Measurements from ENCODE around the gene PAX5. TPM values are rescaled to one million over a fixed set of nuclear protein-coding genes. Genes with fewer than 3 reads are reported as not detected.

The PAX5 gene
- total RNA-seq, 1 donor from 2014 or later = 0.25 TPM

GRCh38 chr9:36986468-36987408 lies 47.3 kb downstream of the PAX5 start:
- Histone ChIP-seq H3K4me3 (no peak overlapping the region), H3K27me3 (no peaks in the 10 kb centered on the region), H3K36me3 (no peaks in the 10 kb centered on the region), H3K9me3 (no peaks in the 10 kb centered on the region), H3K4me1 (peaks cover 5% of the 10 kb centered on the region), H3K27ac (no peak overlapping the region)
- DNase-seq (ENCODE audit: extremely low spot score in 2 of 2) = no peak
- intact Hi-C loops (cut with DNase I) = no loop called here
- TF ChIP-seq POLR2AphosphoS5 (IDR thresholded peaks at IDR 0.05; ENCODE audit: insufficient read depth in 1 of 2, low read depth in 1 of 2) (no peak), POLR2A (IDR thresholded peaks at IDR 0.05) (no peak), CTCF (IDR thresholded peaks at IDR 0.05) (no peak)

GRCh38 chr9:36985769-36986467 lies 48.1 kb downstream of the PAX5 start:
- intact Hi-C loops (cut with DNase I) = no loop called here
- TF ChIP-seq CTCF (IDR thresholded peaks at IDR 0.05) (no peak), POLR2AphosphoS5 (IDR thresholded peaks at IDR 0.05; ENCODE audit: insufficient read depth in 1 of 2, low read depth in 1 of 2) (no peak), POLR2A (IDR thresholded peaks at IDR 0.05) (no peak)
- H3K27me3 ChIP-seq = no peaks in the 10 kb centered on the region
- no peak overlapping the region for H3K27ac ChIP-seq
- no peaks in the 10 kb centered on the region for H3K36me3 ChIP-seq
- no peak for DNase-seq (ENCODE audit: extremely low spot score in 2 of 2)
- no peak overlapping the region for H3K4me3 ChIP-seq
- peaks cover 5% of the 10 kb centered on the region for H3K4me1 ChIP-seq
- no peaks in the 10 kb centered on the region for H3K9me3 ChIP-seq

- TF ChIP-seq POLR2A (IDR thresholded peaks at IDR 0.05) (no peak), POLR2AphosphoS5 (IDR thresholded peaks at IDR 0.05; ENCODE audit: insufficient read depth in 1 of 2, low read depth in 1 of 2) (no peak), CTCF (IDR thresholded peaks at IDR 0.05) (no peak)
- intact Hi-C loops (cut with DNase I) = no loop called here
- H3K9me3 ChIP-seq = no peaks in the 10 kb centered on the region
- no peak overlapping the region for H3K4me3 ChIP-seq
- H3K4me1 ChIP-seq = peaks cover 5% of the 10 kb centered on the region
- H3K27ac ChIP-seq = no peak overlapping the region
- no peak for DNase-seq (ENCODE audit: extremely low spot score in 2 of 2)
- H3K27me3 ChIP-seq = no peaks in the 10 kb centered on the region
- H3K36me3 ChIP-seq = no peaks in the 10 kb centered on the region
These were observed 48.9 kb downstream of the PAX5 start for GRCh38 chr9:36985061-36985768.

- Histone ChIP-seq H3K4me1 (no peaks in the 10 kb centered on the region), H3K27ac (no peak overlapping the region), H3K9me3 (no peaks in the 10 kb centered on the region), H3K27me3 (no peaks in the 10 kb centered on the region), H3K4me3 (no peak overlapping the region), H3K36me3 (no peaks in the 10 kb centered on the region)
- TF ChIP-seq POLR2A (IDR thresholded peaks at IDR 0.05) (no peak), POLR2AphosphoS5 (IDR thresholded peaks at IDR 0.05; ENCODE audit: insufficient read depth in 1 of 2, low read depth in 1 of 2) (no peak), CTCF (IDR thresholded peaks at IDR 0.05) (no peak)
- intact Hi-C loops (cut with DNase I) = no loop called here
- no peak for DNase-seq (ENCODE audit: extremely low spot score in 2 of 2)
These were observed 53.7 kb downstream of the PAX5 start for GRCh38 chr9:36980148-36980974.
